HG02943 (cell line): ENCODE data around the gene GOLGA3.
A peak's percentile ranks its signal among the peaks of the same experiment; 100 is the strongest.
"Not testable (repeated sequence)": the region's sequence is repeated elsewhere in the genome, so short reads cannot be mapped to it uniquely, and the experiment has no call there.

Experiments
- ATAC-seq: cut with Tn5 transposase; IDR thresholded peaks from one replicate; pipeline ENCODE4 v1.9.1; 2021; ENCODE audit warnings: mild to moderate bottlenecking, low read depth, moderate library complexity; ENCODE audit not compliant: unreplicated experiment

The GOLGA3 gene

GRCh38 chr12:132844681-132845080 is 16.0 kb upstream of the GOLGA3 start:
- not testable (repeated sequence) for ATAC-seq

GRCh38 chr12:132842449-132843045 is 13.9 kb upstream of the GOLGA3 start:
- ATAC-seq = no peak

- no peak for ATAC-seq
Observed at GRCh38 chr12:132841151-132841550, 12.5 kb upstream of the GOLGA3 start.

- ATAC-seq = no peak
Observed at GRCh38 chr12:132840536-132840935, 11.9 kb upstream of the GOLGA3 start.

- no peak for ATAC-seq
Observed at GRCh38 chr12:132839558-132840235, 11.0 kb upstream of the GOLGA3 start.

GRCh38 chr12:132838410-132839080 is 9.9 kb upstream of the GOLGA3 start:
- no peak for ATAC-seq

- no peak for ATAC-seq
Observed at GRCh38 chr12:132837693-132838409, 9.2 kb upstream of the GOLGA3 start.

GRCh38 chr12:132836795-132837331 is 8.2 kb upstream of the GOLGA3 start:
- ATAC-seq = no peak

- ATAC-seq = not testable (repeated sequence)
Observed at GRCh38 chr12:132836230-132836629, 7.6 kb upstream of the GOLGA3 start.

- no peak for ATAC-seq
Observed at GRCh38 chr12:132835076-132836025, 6.7 kb upstream of the GOLGA3 start.

- ATAC-seq = no peak
Observed at GRCh38 chr12:132834181-132834711, 5.6 kb upstream of the GOLGA3 start.

- no peak for ATAC-seq
Observed at GRCh38 chr12:132833341-132833740, 4.7 kb upstream of the GOLGA3 start.

GRCh38 chr12:132831771-132832170 is 3.1 kb upstream of the GOLGA3 start:
- no peak for ATAC-seq

GRCh38 chr12:132827763-132828703 is 636 bp downstream of the GOLGA3 start:
- peak; percentile 14 for ATAC-seq

GRCh38 chr12:132825861-132826260 is 2.8 kb downstream of the GOLGA3 start:
- no peak for ATAC-seq

- no peak for ATAC-seq
Observed at GRCh38 chr12:132825089-132825488, 3.6 kb downstream of the GOLGA3 start.

GRCh38 chr12:132824053-132824452 is 4.6 kb downstream of the GOLGA3 start:
- no peak for ATAC-seq

- ATAC-seq = no peak
Observed at GRCh38 chr12:132818562-132818961, 10.1 kb downstream of the GOLGA3 start.
